KMS-11 (cell line): ENCODE measurements around the gene PRMT5.

ENCODE experiments used
- H2AFZ ChIP-seq: fragments of 200-600 bp; sonication (generic); 2 replicates; pipeline ENCODE4 v1.6.1; 2016; ENCODE audit warnings: antibody characterized with exemption, mixed run types, low read depth
- H3K27ac ChIP-seq: fragments of 200-600 bp; sonication (generic); 2 replicates; pipeline ENCODE4 v1.6.1; 2016; ENCODE audit warnings: mild to moderate bottlenecking, mixed run types
- H3K27me3 ChIP-seq: fragments of 200-600 bp; sonication (generic); 2 replicates; pipeline ENCODE4 v1.6.1; 2017; ENCODE audit warnings: mild to moderate bottlenecking, low read depth, mixed run types, moderate library complexity; ENCODE audit not compliant: insufficient read depth
- H3K36me3 ChIP-seq: fragments of 200-600 bp; sonication (generic); 2 replicates; pipeline ENCODE4 v1.6.1; 2017; ENCODE audit warnings: mild to moderate bottlenecking, mixed run types; ENCODE audit not compliant: insufficient read depth
- H3K4me1 ChIP-seq: fragments of 200-600 bp; sonication (generic); 2 replicates; pipeline ENCODE4 v1.6.1; 2016; ENCODE audit warnings: mild to moderate bottlenecking, low read depth, mixed run types; ENCODE audit not compliant: poor library complexity, severe bottlenecking
- H3K4me2 ChIP-seq: fragments of 200-600 bp; sonication (generic); 2 replicates; pipeline ENCODE4 v1.7.0; 2016; ENCODE audit warnings: mild to moderate bottlenecking, mixed run types
- H3K4me3 ChIP-seq: fragments of 200-600 bp; sonication (generic); IDR thresholded peaks from 2 replicates; pipeline ENCODE4 v1.6.1; 2017; ENCODE audit warnings: low read depth, low read length, mixed read lengths; ENCODE audit not compliant: insufficient read depth
- H3K79me2 ChIP-seq: fragments of 200-600 bp; sonication (generic); 2 replicates; pipeline ENCODE4 v1.6.1; 2016; ENCODE audit warnings: low read depth, mixed run types; ENCODE audit not compliant: insufficient read depth
- H3K9ac ChIP-seq: fragments of 200-600 bp; sonication (generic); 2 replicates; pipeline ENCODE4 v1.6.1; 2016; ENCODE audit warnings: mild to moderate bottlenecking, mixed run types
- H4K20me1 ChIP-seq: fragments of 200-600 bp; sonication (generic); 2 replicates; pipeline ENCODE4 v1.6.1; 2016; ENCODE audit warnings: mild to moderate bottlenecking, mixed run types; ENCODE audit not compliant: insufficient read depth
- CTCF ChIP-seq: fragments of 200-600 bp; sonication (generic); conservative IDR thresholded peaks from 2 replicates; pipeline ENCODE4 v1.6.1; 2017; ENCODE audit warnings: low read depth, mild to moderate bottlenecking, antibody characterized with exemption, low read length, moderate library complexity, mixed read lengths

Gene PRMT5

GRCh38 chr14:22926316-22926715 is 2.9 kb downstream of the PRMT5 start:
- Histone ChIP-seq H3K36me3 (no peaks in the 10 kb centered on the region), H3K4me2 (no peak overlapping the region), H3K27ac (no peak overlapping the region), H3K9ac (no peak overlapping the region), H3K4me3 (no peak overlapping the region), H3K79me2 (peaks cover 15% of the 10 kb centered on the region; the same call in 1 of the 2 replicates), H3K27me3 (no peaks in the 10 kb centered on the region), H2AFZ (no peak overlapping the region), H4K20me1 (no peaks in the 10 kb centered on the region), H3K4me1 (peaks cover 7% of the 10 kb centered on the region)
- TF ChIP-seq CTCF, result no peak

- H3K4me3 ChIP-seq, result no peak overlapping the region
- no peaks in the 10 kb centered on the region for H3K36me3 ChIP-seq
- no peak for TF ChIP-seq CTCF
- H3K27ac ChIP-seq, result no peak overlapping the region
- H3K4me2 ChIP-seq, result no peak overlapping the region
- no peaks in the 10 kb centered on the region for H3K27me3 ChIP-seq
- no peak overlapping the region for H3K9ac ChIP-seq
- no peak overlapping the region for H2AFZ ChIP-seq
- H3K79me2 ChIP-seq, result peaks cover 15% of the 10 kb centered on the region; the same call in 1 of the 2 replicates
- H4K20me1 ChIP-seq, result no peaks in the 10 kb centered on the region
- peaks cover 7% of the 10 kb centered on the region for H3K4me1 ChIP-seq
These were observed 3.7 kb downstream of the PRMT5 start for GRCh38 chr14:22925513-22925912.

- H3K27ac ChIP-seq, result no peak overlapping the region
- no peak overlapping the region for H2AFZ ChIP-seq
- no peak overlapping the region for H3K4me2 ChIP-seq
- peaks cover 17% of the 10 kb centered on the region for H3K4me1 ChIP-seq
- H3K36me3 ChIP-seq, result no peaks in the 10 kb centered on the region
- no peak for TF ChIP-seq CTCF
- no peak overlapping the region for H3K9ac ChIP-seq
- no peaks in the 10 kb centered on the region for H3K27me3 ChIP-seq
- no peaks in the 10 kb centered on the region for H4K20me1 ChIP-seq
- H3K79me2 ChIP-seq, result peaks cover 12% of the 10 kb centered on the region; the same call in 1 of the 2 replicates
- H3K4me3 ChIP-seq, result no peak overlapping the region
These were observed 5.4 kb downstream of the PRMT5 start for GRCh38 chr14:22923746-22924145.

- Histone ChIP-seq H3K4me1 (peaks cover 14% of the 10 kb centered on the region), H3K79me2 (peaks cover 11% of the 10 kb centered on the region), H2AFZ (no peak overlapping the region), H3K27ac (no peak overlapping the region), H3K9ac (no peak overlapping the region), H3K4me3 (no peak overlapping the region), H4K20me1 (no peaks in the 10 kb centered on the region), H3K4me2 (no peak overlapping the region), H3K36me3 (no peaks in the 10 kb centered on the region), H3K27me3 (no peaks in the 10 kb centered on the region)
- no peak for TF ChIP-seq CTCF
These were observed 6.9 kb downstream of the PRMT5 start for GRCh38 chr14:22922294-22922693.
